ENCODE measurements around the gene CALY.

Gene CALY

DNA sequence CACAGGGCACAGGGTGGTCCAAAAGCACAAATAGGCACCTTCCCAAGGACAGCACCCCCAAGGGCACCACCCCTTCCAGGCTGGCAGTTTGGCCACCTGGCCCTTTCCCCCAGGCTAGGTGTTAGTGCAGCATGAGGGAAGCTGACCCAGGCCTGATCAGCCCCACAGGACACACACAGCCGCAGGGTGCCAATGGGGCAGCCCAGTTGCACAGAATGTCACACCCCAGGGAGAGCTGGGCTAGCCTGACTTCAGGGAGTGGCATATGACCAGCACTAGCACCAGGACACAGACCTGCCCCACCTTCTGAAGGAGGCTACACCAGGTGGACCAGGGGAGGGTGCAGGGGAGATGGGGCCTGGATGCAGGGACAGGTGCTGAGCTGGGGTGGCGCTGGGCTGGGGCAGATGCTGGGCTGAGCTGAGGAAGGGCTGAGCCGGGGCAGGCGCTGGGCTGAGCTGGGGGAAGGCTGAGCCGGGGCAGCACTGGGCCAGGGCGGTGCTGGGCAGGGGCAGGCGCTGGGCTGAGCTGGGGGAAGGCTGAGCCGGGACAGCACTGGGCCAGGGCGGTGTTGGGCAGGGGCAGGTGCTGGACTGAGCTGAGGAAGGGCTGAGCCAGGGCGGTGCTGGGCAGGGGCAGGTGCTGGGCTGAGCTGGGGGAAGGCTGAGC, 56.2 kb downstream of the CALY start:
- no peak for DNase-seq (ENCODE audit: low read depth)
- TF ChIP-seq CTCF (IDR thresholded peaks at IDR 0.05; ENCODE audit: insufficient read depth, low read depth, low read length, missing control alignments) = no peak
- no peak overlapping the region for H3K4me3 ChIP-seq (ENCODE audit: low read depth, low read length)

DNA sequence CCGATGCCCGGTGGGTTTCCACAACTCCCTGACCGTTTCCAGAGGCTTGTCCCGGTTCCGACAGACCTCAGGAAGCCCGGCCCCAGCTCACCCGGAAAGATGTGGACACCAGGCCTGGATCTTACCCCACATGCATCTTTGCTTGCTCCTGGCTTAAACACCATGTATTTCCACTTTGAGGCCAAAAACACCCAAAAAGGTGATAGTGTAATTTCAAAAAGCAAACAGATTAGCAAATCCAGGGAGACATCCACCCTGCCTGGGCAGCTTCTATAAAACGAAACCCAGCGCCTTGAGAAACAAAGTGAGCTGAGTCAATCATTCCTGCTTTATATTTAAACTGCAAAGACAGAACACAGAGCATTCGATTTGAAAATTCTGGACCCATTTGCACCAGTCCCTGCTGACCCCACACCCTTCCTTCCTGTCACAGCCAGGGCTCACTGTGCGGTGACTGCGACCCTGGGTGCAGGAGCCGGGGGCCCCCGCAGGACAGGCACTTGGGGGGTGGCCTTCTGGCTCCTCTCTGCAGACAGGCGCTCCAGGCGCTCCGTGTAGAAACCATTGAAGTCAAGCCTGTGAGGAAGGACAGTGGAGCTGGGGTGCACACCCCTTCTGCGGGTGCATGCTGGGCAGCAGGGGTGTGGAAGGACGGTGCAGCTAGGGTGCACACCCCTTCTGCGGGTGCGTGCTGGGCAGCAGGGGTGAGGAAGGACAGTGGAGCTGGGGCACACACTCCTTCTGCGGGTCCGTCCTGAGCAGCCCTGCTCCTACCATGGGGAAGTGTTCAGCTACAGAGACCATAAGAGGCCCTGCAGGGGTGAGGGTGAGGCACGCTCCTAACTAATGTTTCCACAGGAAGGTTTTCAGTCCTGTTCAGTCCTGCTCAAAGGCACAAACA, 57.1 kb downstream of the CALY start:
- no peak for DNase-seq (ENCODE audit: low read depth)
- no peak for TF ChIP-seq CTCF (IDR thresholded peaks at IDR 0.05; ENCODE audit: insufficient read depth, low read depth, low read length, missing control alignments)
- H3K4me3 ChIP-seq (ENCODE audit: low read depth, low read length) = no peak overlapping the region

GRCh38 chr10:133278577-133279265, 58.0 kb downstream of the CALY start:
- peak; percentile 86 for DNase-seq (ENCODE audit: low read depth)
- 0 out of 2 replicates have a peak overlapping the region, but pooled peaks have one; percentile 5 for H3K4me3 ChIP-seq (ENCODE audit: low read depth, low read length)
- no peak for TF ChIP-seq CTCF (IDR thresholded peaks at IDR 0.05; ENCODE audit: insufficient read depth, low read depth, low read length, missing control alignments)

DNA sequence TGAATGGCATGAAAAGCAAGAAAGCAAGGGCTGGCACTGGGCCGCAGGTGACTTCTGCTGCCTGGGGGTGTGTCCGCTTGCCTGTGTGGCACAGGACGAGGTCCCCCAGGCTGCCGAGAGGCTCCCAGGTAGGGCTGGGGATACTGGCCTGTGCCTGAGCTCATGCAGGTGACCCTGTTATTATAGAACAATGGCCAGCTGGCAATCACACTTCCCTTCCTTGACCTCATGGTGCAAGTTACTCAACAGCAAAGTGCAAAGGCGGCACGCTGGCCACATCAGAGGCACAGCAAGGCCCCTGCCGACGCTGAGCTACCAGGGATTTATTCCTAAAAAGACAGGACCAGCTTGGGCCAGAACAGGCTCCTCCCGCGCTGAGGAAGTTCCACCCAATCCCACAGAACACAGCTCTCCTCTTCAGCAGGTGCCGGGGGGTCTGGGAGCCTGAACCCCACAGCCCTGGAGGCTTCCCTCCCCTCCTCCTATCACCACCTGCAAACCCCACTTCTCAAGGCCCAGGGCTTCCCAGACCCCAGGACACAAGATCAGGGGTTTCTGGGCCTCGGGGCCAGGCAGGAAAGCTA, 58.6 kb downstream of the CALY start:
- H3K4me3 ChIP-seq (ENCODE audit: low read depth, low read length) = 0 out of 2 replicates have a peak overlapping the region, but pooled peaks have one; percentile 5
- no peak for DNase-seq (ENCODE audit: low read depth)
- no peak for TF ChIP-seq CTCF (IDR thresholded peaks at IDR 0.05; ENCODE audit: insufficient read depth, low read depth, low read length, missing control alignments)

GRCh38 chr10:133277277-133277992, 59.3 kb downstream of the CALY start:
- no peak overlapping the region for H3K4me3 ChIP-seq (ENCODE audit: low read depth, low read length)
- TF ChIP-seq CTCF (IDR thresholded peaks at IDR 0.05; ENCODE audit: insufficient read depth, low read depth, low read length, missing control alignments) = no peak
- DNase-seq (ENCODE audit: low read depth) = no peak

Data from GM12865 (cell line).